Measurements from ENCODE around the gene AIFM1.

AIFM1 gene

GRCh38 chrX:130139474-130140201 lies 26.0 kb downstream of the AIFM1 start:
- no peak overlapping the region for H3K4me3 ChIP-seq (ENCODE audit: low read depth, low read length)
- TF ChIP-seq, protein P1, sequence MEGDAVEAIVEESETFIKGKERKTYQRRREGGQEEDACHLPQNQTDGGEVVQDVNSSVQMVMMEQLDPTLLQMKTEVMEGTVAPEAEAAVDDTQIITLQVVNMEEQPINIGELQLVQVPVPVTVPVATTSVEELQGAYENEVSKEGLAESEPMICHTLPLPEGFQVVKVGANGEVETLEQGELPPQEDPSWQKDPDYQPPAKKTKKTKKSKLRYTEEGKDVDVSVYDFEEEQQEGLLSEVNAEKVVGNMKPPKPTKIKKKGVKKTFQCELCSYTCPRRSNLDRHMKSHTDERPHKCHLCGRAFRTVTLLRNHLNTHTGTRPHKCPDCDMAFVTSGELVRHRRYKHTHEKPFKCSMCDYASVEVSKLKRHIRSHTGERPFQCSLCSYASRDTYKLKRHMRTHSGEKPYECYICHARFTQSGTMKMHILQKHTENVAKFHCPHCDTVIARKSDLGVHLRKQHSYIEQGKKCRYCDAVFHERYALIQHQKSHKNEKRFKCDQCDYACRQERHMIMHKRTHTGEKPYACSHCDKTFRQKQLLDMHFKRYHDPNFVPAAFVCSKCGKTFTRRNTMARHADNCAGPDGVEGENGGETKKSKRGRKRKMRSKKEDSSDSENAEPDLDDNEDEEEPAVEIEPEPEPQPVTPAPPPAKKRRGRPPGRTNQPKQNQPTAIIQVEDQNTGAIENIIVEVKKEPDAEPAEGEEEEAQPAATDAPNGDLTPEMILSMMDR (IDR thresholded peaks at IDR 0.05; ENCODE audit: low read depth, low read length, missing control alignments), result no peak
- no peak for DNase-seq (ENCODE audit: low read depth)

- H3K4me3 ChIP-seq (ENCODE audit: low read depth, low read length), result no peak overlapping the region
- TF ChIP-seq, protein P1 (IDR thresholded peaks at IDR 0.05; ENCODE audit: low read depth, low read length, missing control alignments), result no peak
- no peak for DNase-seq (ENCODE audit: low read depth)
These were observed 28.7 kb downstream of the AIFM1 start for GRCh38 chrX:130136961-130137360.

DNA sequence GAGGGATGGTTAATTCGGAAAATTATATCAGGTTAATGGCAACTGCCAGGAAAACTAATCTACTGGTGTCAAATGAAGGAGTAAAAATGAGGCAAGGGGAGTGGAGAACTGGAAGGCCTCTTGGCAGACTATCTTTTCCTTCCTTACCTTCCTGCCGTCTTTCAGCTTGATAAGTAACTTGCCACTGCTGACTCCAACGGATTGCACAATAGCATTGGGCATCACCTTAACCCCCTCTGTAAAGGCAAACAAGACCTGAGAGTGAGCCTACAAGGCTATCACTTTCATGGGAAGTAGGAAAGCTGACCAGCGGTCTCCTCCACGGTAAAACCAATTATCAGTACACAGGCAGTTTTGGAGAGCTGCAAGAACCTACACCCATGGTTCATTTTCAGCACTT lies 29.1 kb downstream of the AIFM1 start:
- no peak overlapping the region for H3K4me3 ChIP-seq (ENCODE audit: low read depth, low read length)
- no peak for DNase-seq (ENCODE audit: low read depth)
- TF ChIP-seq, protein P1 (IDR thresholded peaks at IDR 0.05; ENCODE audit: low read depth, low read length, missing control alignments), result no peak

- TF ChIP-seq, protein P1 (IDR thresholded peaks at IDR 0.05; ENCODE audit: low read depth, low read length, missing control alignments), result no peak
- DNase-seq (ENCODE audit: low read depth), result no peak
- no peak overlapping the region for H3K4me3 ChIP-seq (ENCODE audit: low read depth, low read length)
These were observed 34.7 kb downstream of the AIFM1 start for GRCh38 chrX:130130990-130131389.

DNA sequence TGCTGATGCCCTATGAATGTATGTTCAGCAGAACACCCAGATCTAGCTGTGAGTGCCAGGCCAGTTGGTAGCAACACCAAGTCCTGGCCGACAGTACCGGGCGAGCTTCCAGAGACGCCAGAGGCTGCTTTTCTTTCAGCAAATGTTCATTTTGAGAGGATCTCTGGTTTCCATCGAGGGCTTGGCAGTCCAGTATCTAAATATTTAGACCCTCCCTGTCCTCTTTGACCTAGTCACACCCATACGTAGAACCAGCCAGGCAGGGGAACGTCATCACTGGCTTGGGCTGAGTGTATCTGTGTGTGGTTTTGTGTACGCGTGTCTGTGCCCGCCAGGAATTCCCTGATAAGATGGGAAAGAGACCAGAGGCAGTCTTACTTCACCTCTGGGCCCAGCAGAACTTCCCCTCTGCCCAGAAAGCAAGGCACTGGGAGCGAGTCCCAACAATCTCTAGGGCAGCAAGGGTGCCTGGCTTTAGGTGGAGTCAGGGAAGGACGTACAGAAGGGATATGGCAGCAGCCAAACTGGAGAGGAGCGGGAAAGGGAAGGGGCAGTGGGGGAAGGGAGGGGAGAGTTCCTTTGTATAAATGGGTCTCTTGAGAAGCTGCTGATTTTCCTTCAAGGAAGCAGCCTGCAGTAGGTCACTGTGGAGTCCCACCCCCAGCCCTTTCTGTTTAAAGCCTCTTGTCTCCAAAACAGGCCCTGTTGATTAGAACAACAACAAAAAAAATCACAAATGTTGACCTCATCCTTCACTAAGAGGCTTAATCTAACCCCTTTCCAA lies 40.4 kb downstream of the AIFM1 start:
- TF ChIP-seq, protein P1 (IDR thresholded peaks at IDR 0.05; ENCODE audit: low read depth, low read length, missing control alignments), result no peak
- no peak overlapping the region for H3K4me3 ChIP-seq (ENCODE audit: low read depth, low read length)
- no peak for DNase-seq (ENCODE audit: low read depth)

DNA sequence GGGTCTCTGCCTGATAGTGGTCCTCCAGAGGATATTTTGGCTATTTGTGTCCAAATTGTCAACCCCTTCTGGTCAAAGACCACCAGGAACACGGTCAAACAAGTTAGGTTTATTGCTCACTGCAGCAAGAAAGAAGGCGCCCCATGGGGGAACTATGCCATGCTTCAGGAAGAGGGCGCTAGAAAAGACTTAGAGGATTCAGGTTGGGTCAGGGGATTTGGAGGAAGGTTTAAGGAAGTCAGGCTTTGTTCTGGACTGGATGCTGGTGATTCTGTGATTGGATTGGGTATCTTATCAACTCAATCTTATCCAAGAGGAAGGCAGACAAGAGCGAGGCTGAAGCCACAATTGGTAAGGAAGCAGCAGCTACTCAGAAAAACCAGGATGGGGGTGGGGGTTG lies 41.1 kb downstream of the AIFM1 start:
- no peak overlapping the region for H3K4me3 ChIP-seq (ENCODE audit: low read depth, low read length)
- no peak for DNase-seq (ENCODE audit: low read depth)
- TF ChIP-seq, protein P1 (IDR thresholded peaks at IDR 0.05; ENCODE audit: low read depth, low read length, missing control alignments), result no peak
